SK-N-SH treated with all-trans-retinoic acid at 6 μM for 48 hours (cell line): ENCODE data around the gene TAF13.

Experiments
- ATAC-seq: fragments of 200-7000 bp; cut with Tn5 transposase; 3 replicates; pipeline ENCODE4 v1.9.1; 2020; ENCODE audit warnings: mild to moderate bottlenecking, moderate library complexity
- BACH2 ChIP-seq: fragments of 250-450 bp; sonication (Bioruptor Pico); IDR thresholded peaks from 2 replicates; pipeline ENCODE4 v1.9.0; 2021; ENCODE audit warnings: mild to moderate bottlenecking, borderline replicate concordance
- CREB5 ChIP-seq: fragments of 250-450 bp; sonication (Bioruptor Pico); IDR thresholded peaks from 2 replicates; pipeline ENCODE4 v1.5.1; 2020; ENCODE audit warnings: low read depth, mild to moderate bottlenecking, moderate library complexity
- CSDC2 ChIP-seq: fragments of 250-450 bp; sonication (Bioruptor Pico); IDR thresholded peaks from 2 replicates; pipeline ENCODE4 v1.5.0; 2020; ENCODE audit warnings: mild to moderate bottlenecking, moderate library complexity
- CSRNP3 ChIP-seq: fragments of 250-450 bp; sonication (Bioruptor Pico); IDR thresholded peaks from 2 replicates; pipeline ENCODE4 v1.5.1; 2021; ENCODE audit warnings: mild to moderate bottlenecking, moderate library complexity
- ESRRG ChIP-seq: fragments of 250-450 bp; sonication (Bioruptor Pico); IDR thresholded peaks from 2 replicates; pipeline ENCODE4 v1.6.1; 2021; ENCODE audit warnings: mild to moderate bottlenecking
- GLIS3 ChIP-seq: fragments of 250-450 bp; sonication (Bioruptor Pico); IDR thresholded peaks from 2 replicates; pipeline ENCODE4 v1.5.0; 2020; ENCODE audit warnings: mild to moderate bottlenecking, moderate library complexity
- ISL1 ChIP-seq: fragments of 250-450 bp; sonication (Bioruptor Pico); IDR thresholded peaks from 2 replicates; pipeline ENCODE4 v2.1.2; 2022; ENCODE audit warnings: mild to moderate bottlenecking, moderate library complexity
- OSR1 ChIP-seq: fragments of 250-450 bp; sonication (Bioruptor Pico); IDR thresholded peaks from 2 replicates; pipeline ENCODE4 v1.8.0; 2022; ENCODE audit warnings: moderate library complexity, mild to moderate bottlenecking, inconsistent platforms
- POU6F1 ChIP-seq: fragments of 250-450 bp; sonication (Bioruptor Pico); IDR thresholded peaks from 2 replicates; pipeline ENCODE4 v1.8.0; 2021; ENCODE audit warnings: low read depth, mild to moderate bottlenecking, moderate library complexity, borderline replicate concordance
- PPARA ChIP-seq: fragments of 250-450 bp; sonication (Bioruptor Pico); IDR thresholded peaks from 2 replicates; pipeline ENCODE4 v1.5.0; 2020; ENCODE audit warnings: mild to moderate bottlenecking, borderline replicate concordance
- RARB ChIP-seq: fragments of 250-450 bp; sonication (Bioruptor Pico); IDR thresholded peaks from 2 replicates; pipeline ENCODE4 v1.8.0; 2021; ENCODE audit warnings: mild to moderate bottlenecking, moderate library complexity
- SNAI2 ChIP-seq: fragments of 250-450 bp; sonication (Bioruptor Pico); IDR thresholded peaks from 2 replicates; pipeline ENCODE4 v1.5.0; 2020; ENCODE audit warnings: mild to moderate bottlenecking, moderate library complexity
- TCF4 ChIP-seq: fragments of 250-450 bp; sonication (Bioruptor Pico); IDR thresholded peaks from 2 replicates; pipeline ENCODE4 v1.8.0; 2021; ENCODE audit warnings: mild to moderate bottlenecking, moderate library complexity, borderline replicate concordance
- TSHZ2 ChIP-seq: fragments of 250-450 bp; sonication (Bioruptor Pico); IDR thresholded peaks from 2 replicates; pipeline ENCODE4 v1.5.0; 2020; ENCODE audit warnings: mild to moderate bottlenecking, moderate library complexity
- ZNF565 ChIP-seq: fragments of 450-650 bp; formaldehyde crosslinking; conservative IDR thresholded peaks from 2 replicates; pipeline ENCODE4 v1.5.0; 2020; ENCODE audit warnings: low read depth, mild to moderate bottlenecking, moderate library complexity
- ZNF70 ChIP-seq: fragments of 450-650 bp; formaldehyde crosslinking; IDR thresholded peaks from 2 replicates; pipeline ENCODE4 v1.5.0; 2020; ENCODE audit warnings: mild to moderate bottlenecking, moderate library complexity
- ZNF8 ChIP-seq: fragments of 450-650 bp; formaldehyde crosslinking; IDR thresholded peaks from 2 replicates; pipeline ENCODE4 v1.5.0; 2020; ENCODE audit warnings: mild to moderate bottlenecking, moderate library complexity

TAF13 gene

GRCh38 chr1:109112652-109113285, 37.0 kb upstream of the TAF13 start (continued):
- no peak for TF ChIP-seq PPARA (CRISPR knock-in tag)
- TF ChIP-seq SNAI2 = no peak
- no peak for TF ChIP-seq CSRNP3 (CRISPR knock-in tag)
- TF ChIP-seq, all 23 proteins: peak for 0

- ATAC-seq = peak; percentile 81
- TF ChIP-seq PPARA (CRISPR knock-in tag) = no peak
- no peak for TF ChIP-seq BACH2 (CRISPR knock-in tag)
Measured at GRCh38 chr1:109112056-109112651, 36.4 kb upstream of the TAF13 start.

GRCh38 chr1:109111386-109112055, 35.7 kb upstream of the TAF13 start:
- TF ChIP-seq ZNF70 (no peak), ZNF8 (CRISPR knock-in tag) (no peak), CSRNP3 (CRISPR knock-in tag) (no peak), SNAI2 (no peak), RARB (no peak), OSR1 (no peak), POU6F1 (CRISPR knock-in tag) (no peak), TSHZ2 (no peak), ESRRG (CRISPR knock-in tag) (no peak), PPARA (CRISPR knock-in tag) (no peak), CREB5 (no peak), ISL1 (CRISPR knock-in tag) (no peak), CSDC2 (CRISPR knock-in tag) (no peak)
- ATAC-seq = no peak

GRCh38 chr1:109109906-109110305, 34.1 kb upstream of the TAF13 start:
- no peak for TF ChIP-seq ZNF565 (CRISPR knock-in tag)
- TF ChIP-seq CSDC2 (CRISPR knock-in tag) = no peak
- no peak for TF ChIP-seq TCF4 (CRISPR knock-in tag)
- TF ChIP-seq CSRNP3 (CRISPR knock-in tag) = no peak
- TF ChIP-seq ESRRG (CRISPR knock-in tag) = no peak
- TF ChIP-seq POU6F1 (CRISPR knock-in tag) = no peak
- TF ChIP-seq SNAI2 = no peak
- TF ChIP-seq GLIS3 (CRISPR knock-in tag) = no peak
- TF ChIP-seq CREB5 = no peak
- TF ChIP-seq ZNF70 = no peak
- no peak for ATAC-seq
